ENCODE measurements around the gene UBTD1.

DNA sequence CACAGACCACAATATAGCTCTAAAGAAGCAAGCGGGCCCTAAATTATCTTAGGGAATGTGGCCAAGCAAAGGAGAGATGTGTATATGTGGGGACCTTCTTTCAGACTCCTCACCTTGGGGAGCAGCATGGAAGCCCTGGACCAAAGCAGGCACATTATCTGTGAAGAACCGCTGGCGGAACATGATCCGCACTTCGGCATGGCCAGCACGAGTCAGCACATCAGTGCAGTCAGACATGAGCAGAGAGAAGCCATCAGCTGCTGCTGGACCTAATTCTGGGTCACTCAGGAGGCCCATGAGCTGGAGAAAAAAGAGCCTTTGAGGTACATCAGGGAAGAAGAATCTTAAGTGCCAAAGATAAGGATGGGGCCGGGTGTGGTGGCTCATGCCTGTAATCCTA is 38.8 kb upstream of the UBTD1 start:
- TF ChIP-seq, protein P1, sequence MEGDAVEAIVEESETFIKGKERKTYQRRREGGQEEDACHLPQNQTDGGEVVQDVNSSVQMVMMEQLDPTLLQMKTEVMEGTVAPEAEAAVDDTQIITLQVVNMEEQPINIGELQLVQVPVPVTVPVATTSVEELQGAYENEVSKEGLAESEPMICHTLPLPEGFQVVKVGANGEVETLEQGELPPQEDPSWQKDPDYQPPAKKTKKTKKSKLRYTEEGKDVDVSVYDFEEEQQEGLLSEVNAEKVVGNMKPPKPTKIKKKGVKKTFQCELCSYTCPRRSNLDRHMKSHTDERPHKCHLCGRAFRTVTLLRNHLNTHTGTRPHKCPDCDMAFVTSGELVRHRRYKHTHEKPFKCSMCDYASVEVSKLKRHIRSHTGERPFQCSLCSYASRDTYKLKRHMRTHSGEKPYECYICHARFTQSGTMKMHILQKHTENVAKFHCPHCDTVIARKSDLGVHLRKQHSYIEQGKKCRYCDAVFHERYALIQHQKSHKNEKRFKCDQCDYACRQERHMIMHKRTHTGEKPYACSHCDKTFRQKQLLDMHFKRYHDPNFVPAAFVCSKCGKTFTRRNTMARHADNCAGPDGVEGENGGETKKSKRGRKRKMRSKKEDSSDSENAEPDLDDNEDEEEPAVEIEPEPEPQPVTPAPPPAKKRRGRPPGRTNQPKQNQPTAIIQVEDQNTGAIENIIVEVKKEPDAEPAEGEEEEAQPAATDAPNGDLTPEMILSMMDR (IDR thresholded peaks at IDR 0.05): no peak
- no peak for TF ChIP-seq POLR2AphosphoS5 (IDR thresholded peaks at IDR 0.05)
